Lower leg skin (tissue), 4 donors: ENCODE data around the gene ENTR1. TPM values are rescaled to one million over a fixed set of nuclear protein-coding genes. Genes with fewer than 3 reads are reported as not detected.

Source experiments
- DNase-seq, 2 donors: peaks; one replicate each; pipeline ENCODE4 v3.0.0-alpha.2; 2019; ENCODE audit warnings: low spot score in 2 of 2
- H3K4me3 ChIP-seq: fragments of 200-600 bp; sonication (generic); 2 replicates; pipeline ENCODE4 v1.5.1; 2017; ENCODE audit warnings: mild to moderate bottlenecking, low read depth; ENCODE audit not compliant: poor library complexity, severe bottlenecking
- POLR2A ChIP-seq, 2 donors: fragments of 450-650 bp; IDR thresholded peaks; one replicate each; pipeline ENCODE4 v1.6.1; 2016 to 2017; ENCODE audit warnings: antibody characterized with exemption in 2 of 2, mild to moderate bottlenecking in 1 of 2, moderate library complexity in 1 of 2
- WGBS, 2 donors: methylation state at CpG; one replicate each; pipeline ENCODE4 v1.1.5; 2018; 5-methylcytosine and 5-hydroxymethylcytosine counted together
- intact Hi-C: fragments of 100-400 bp; cut with DNase I; formaldehyde crosslinking; loops from one replicate; pipeline ENCODE4 v1.15.0; 2023; ENCODE audit warnings: low total_unique reads
- total RNA-seq, 4 donors: library from RNA; depleted of rRNA; stranded (reverse); fragments of >200 nt; gene quantifications; one replicate each; pipeline ENCODE4 v1.1.0, GENCODE V29; 2016
- TF ChIP-seq, protein P1 (sequence below), 3 donors: fragments of 450-650 bp; IDR thresholded peaks; one replicate each; pipeline ENCODE4 v1.5.1; 2016; ENCODE audit warnings: antibody characterized with exemption in 3 of 3, mild to moderate bottlenecking in 3 of 3, moderate library complexity in 2 of 3

ENTR1 gene
- total RNA-seq, 4 donors from 2014 or later: 29.8 to 46.2 (median 36.6) TPM

DNA sequence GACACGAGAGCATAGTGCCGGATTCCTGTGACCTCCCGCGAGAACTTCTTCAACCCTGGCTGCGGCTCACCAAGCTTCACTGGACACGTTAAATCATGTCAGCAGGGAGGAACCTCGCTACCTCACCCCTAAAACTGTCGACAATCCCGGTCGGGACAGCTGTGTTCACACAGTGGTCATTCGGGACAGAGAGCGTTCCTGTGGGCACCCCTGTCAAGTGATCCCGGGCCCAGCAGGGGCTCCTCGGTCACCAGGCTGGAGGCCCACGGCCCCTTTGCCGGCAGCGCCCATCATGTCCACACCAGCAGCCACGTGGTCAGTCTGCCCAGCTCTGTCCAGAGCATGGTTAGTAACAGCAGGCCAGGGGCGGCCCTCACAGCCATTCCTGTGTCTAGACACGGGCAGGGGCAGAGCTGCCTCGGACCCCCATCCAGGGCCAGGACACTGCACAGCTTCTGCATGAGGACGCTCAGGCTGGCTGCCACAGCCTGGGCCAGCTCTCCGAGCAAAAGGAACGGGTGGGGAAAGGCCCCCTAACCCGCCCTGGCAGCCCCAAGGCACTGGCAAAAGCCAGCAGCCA is 25.7 kb upstream of the ENTR1 start:
- DNase-seq: no peak
- H3K4me3 ChIP-seq: no peak overlapping the region
- 86 to 93% methylated on average over 22 of the region's 25 CpGs for WGBS, 2 donors
- TF ChIP-seq, protein P1, sequence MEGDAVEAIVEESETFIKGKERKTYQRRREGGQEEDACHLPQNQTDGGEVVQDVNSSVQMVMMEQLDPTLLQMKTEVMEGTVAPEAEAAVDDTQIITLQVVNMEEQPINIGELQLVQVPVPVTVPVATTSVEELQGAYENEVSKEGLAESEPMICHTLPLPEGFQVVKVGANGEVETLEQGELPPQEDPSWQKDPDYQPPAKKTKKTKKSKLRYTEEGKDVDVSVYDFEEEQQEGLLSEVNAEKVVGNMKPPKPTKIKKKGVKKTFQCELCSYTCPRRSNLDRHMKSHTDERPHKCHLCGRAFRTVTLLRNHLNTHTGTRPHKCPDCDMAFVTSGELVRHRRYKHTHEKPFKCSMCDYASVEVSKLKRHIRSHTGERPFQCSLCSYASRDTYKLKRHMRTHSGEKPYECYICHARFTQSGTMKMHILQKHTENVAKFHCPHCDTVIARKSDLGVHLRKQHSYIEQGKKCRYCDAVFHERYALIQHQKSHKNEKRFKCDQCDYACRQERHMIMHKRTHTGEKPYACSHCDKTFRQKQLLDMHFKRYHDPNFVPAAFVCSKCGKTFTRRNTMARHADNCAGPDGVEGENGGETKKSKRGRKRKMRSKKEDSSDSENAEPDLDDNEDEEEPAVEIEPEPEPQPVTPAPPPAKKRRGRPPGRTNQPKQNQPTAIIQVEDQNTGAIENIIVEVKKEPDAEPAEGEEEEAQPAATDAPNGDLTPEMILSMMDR (IDR thresholded peaks at IDR 0.05): no peak
- TF ChIP-seq POLR2A (IDR thresholded peaks at IDR 0.05): no peak
- intact Hi-C loops: no loop called here

DNA sequence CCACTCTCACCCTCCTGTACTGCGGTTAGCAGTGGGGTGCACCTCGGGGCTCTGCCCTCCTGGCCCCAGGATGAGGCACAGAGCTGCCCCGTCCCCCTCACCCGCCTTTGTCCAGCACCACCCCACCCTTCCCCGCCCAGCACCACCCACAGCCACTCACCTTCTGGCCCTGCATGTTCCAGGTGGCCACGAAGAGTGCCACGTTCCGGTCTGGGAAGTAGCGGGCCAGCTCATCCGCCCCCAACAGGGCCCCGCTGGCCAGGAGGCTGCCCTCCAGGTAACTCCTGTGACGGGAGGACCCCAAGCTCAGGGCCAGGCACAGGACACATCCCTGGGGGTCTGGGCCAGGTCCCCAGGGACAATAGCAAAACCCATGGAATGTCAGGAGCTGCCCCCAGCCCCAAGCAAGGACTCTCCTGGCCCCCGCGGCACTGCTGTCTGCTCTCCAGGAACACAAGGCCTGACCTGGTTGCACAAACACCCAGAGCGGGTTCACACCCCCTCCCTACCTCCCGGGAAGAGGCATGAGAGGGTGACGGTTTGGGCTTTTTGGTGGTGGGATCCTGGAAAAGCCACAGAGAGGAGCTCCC is 24.3 kb upstream of the ENTR1 start:
- 91 to 95% methylated on average over 14 to 17 of the region's 17 CpGs for WGBS, 2 donors
- no peak overlapping the region for H3K4me3 ChIP-seq
- TF ChIP-seq, protein P1 (IDR thresholded peaks at IDR 0.05): no peak
- no peak for TF ChIP-seq POLR2A (IDR thresholded peaks at IDR 0.05)
- DNase-seq: no peak
- intact Hi-C loops: no loop called here

DNA sequence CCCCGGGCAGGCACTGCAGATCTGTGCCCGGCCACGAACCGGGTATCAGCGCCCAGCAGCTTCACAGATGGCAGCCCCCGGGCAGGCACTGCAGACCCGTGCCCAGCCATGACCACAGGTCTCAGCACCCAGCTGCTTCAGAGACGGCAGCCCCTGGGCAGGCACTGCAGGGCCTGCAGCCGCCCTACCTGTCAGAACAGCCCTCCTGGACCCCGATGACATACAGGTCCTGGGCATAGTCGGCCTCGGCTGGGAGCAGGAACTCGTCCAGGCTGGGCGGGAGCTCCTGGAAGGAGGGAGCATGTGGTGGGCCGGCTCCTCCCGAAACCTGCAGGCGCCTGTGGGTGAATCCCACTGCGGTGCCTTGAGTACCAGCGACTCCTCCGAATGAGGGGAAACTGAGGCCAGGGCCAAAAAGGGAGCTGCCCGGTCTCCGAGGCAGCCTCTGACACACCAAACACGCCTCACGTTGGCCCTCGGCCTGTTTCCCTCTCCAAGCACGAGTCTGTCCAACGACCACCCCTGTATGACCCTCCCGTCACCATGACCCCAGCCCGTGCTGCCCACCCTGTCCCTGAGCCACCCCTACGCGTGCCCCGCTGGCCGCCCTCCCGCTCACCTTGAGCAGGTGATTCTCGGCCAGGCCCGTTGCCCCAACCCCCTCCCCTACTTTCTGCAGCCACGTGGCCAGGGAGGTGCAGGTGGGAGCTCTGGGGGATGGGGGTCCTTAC is 23.6 kb upstream of the ENTR1 start:
- H3K4me3 ChIP-seq: no peak overlapping the region
- no peak for DNase-seq
- TF ChIP-seq, protein P1 (IDR thresholded peaks at IDR 0.05): no peak
- TF ChIP-seq POLR2A (IDR thresholded peaks at IDR 0.05): no peak
- 86 to 90% methylated on average over 23 to 32 of the region's 37 CpGs for WGBS, 2 donors
- intact Hi-C loops: no loop called here

DNA sequence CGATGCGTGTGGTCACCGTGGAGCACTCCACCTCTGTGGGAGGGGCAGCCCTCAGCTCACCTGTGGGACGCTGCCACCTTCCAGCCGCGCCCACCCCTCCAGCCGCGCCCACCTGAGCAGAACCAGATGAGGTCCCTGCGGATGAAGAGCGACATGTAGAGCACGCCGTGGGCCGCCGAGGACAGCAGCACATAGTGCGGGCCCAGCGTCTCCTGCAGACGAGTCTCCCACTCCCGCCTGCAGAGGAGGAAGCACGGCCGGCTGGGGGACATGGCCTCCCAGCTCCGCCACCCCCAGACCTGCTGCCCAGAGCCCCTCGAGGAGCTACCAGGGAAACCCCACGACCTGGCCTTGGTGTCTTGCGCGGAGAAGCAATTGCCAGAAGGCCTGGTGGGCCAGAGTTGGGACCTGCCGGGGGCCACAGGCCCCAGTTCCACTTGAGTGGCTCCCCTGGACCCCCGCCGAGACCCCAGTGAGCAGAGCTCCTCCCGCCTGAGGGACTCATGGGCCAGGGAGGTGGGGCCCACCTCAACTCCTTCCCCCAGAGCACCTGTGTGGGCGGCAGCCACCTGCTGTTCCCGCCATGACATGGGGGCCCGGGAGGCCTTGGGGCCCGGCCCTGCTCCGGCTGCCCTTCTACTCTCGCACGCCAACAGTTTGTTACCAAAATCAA is 22.8 kb upstream of the ENTR1 start:
- intact Hi-C loops: no loop called here

DNA sequence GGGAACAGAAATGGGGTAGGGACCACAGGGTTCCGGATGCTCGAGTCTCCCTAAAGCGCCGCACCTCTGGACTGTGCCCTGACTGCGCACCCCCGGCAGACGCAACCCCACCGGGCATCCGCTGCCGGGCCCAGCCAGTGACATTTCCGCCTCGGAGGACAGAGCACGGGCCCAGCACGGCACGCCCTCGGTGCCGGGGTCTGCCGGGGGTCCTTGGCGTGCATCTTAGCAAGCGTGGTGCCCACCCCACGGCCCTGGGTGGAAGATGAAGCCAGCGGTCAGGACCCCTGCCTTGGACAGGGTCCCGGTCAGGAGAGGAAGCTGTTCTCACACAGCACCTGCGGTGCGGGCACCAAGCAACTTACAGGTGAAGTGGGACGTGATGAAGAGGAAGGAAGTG is 22.2 kb upstream of the ENTR1 start:
- intact Hi-C loops: no loop called here
- no peak for DNase-seq
- H3K4me3 ChIP-seq: no peak overlapping the region
- no peak for TF ChIP-seq POLR2A (IDR thresholded peaks at IDR 0.05)
- TF ChIP-seq, protein P1 (IDR thresholded peaks at IDR 0.05): no peak
- 93 to 95% methylated on average over 26 of the region's 26 CpGs for WGBS, 2 donors

More for the DNA sequence above, 22.8 kb upstream of the ENTR1 start:
- no peak overlapping the region for H3K4me3 ChIP-seq
- 91 to 93% methylated on average over 33 to 34 of the region's 36 CpGs for WGBS, 2 donors
- DNase-seq: no peak
- TF ChIP-seq, protein P1 (IDR thresholded peaks at IDR 0.05): no peak
- TF ChIP-seq POLR2A (IDR thresholded peaks at IDR 0.05): no peak
